Astrocyte (in vitro differentiated cells and primary cell): ENCODE results near the gene VPS8. TPM values are rescaled to one million over a fixed set of nuclear protein-coding genes. Genes with fewer than 3 reads are reported as not detected.

Experiments used
- DNase-seq: peaks from one replicate; pipeline ENCODE4 v3.0.0-alpha.2; 2010; ENCODE audit warnings: low read depth
- FAIRE-seq: peaks from 2 replicates; lab custom pipeline; 2011; peaks lifted over from hg19 to GRCh38; lab: Jason Lieb, UNC
- H2AFZ ChIP-seq: 2 replicates; pipeline ENCODE4 v1.6.0; 2012; ENCODE audit warnings: low read depth, low read length, inconsistent platforms
- H3K27ac ChIP-seq: 2 replicates; pipeline ENCODE4 v1.5.1; 2011; ENCODE audit warnings: low read depth, low read length, inconsistent platforms
- H3K27me3 ChIP-seq: 2 replicates; pipeline ENCODE4 v1.6.0; 2011; ENCODE audit warnings: low read length, inconsistent platforms; ENCODE audit not compliant: insufficient read depth
- H3K36me3 ChIP-seq: 2 replicates; pipeline ENCODE4 v1.5.1; 2011; ENCODE audit warnings: low read length, inconsistent platforms; ENCODE audit not compliant: insufficient read depth
- H3K4me1 ChIP-seq: 2 replicates; pipeline ENCODE4 v1.5.1; 2011; ENCODE audit warnings: low read length, inconsistent platforms; ENCODE audit not compliant: insufficient read depth
- H3K4me2 ChIP-seq: 2 replicates; pipeline ENCODE4 v1.6.0; 2012; ENCODE audit warnings: low read length, inconsistent platforms
- H3K4me3 ChIP-seq: 2 replicates; pipeline ENCODE4 v1.5.1; 2011; ENCODE audit warnings: low read depth, mild to moderate bottlenecking, low read length, inconsistent platforms; ENCODE audit not compliant: insufficient read depth
- H3K79me2 ChIP-seq: 2 replicates; pipeline ENCODE4 v1.6.0; 2012; ENCODE audit warnings: mild to moderate bottlenecking, low read length, inconsistent platforms; ENCODE audit not compliant: insufficient read depth
- H3K9ac ChIP-seq: 2 replicates; pipeline ENCODE4 v1.6.0; 2012; ENCODE audit warnings: mild to moderate bottlenecking, low read length, inconsistent platforms
- H3K9me3 ChIP-seq: 2 replicates; pipeline ENCODE4 v1.5.1; 2012; ENCODE audit warnings: low read depth, mild to moderate bottlenecking, low read length, inconsistent platforms; ENCODE audit not compliant: insufficient read depth
- H4K20me1 ChIP-seq: 2 replicates; pipeline ENCODE4 v1.6.0; 2012; ENCODE audit warnings: low read length, inconsistent platforms; ENCODE audit not compliant: insufficient read depth
- H3K27ac Mint-ChIP-seq: one replicate; pipeline ENCODE4 v1.8.0; 2021; ENCODE audit warnings: mild to moderate bottlenecking, mixed read lengths; ENCODE audit not compliant: unreplicated experiment
- H3K27me3 Mint-ChIP-seq: one replicate; pipeline ENCODE4 v1.8.0; 2021; ENCODE audit warnings: low read depth, mixed read lengths; ENCODE audit not compliant: unreplicated experiment
- H3K36me3 Mint-ChIP-seq: one replicate; pipeline ENCODE4 v1.8.0; 2021; ENCODE audit warnings: low read depth, mixed read lengths; ENCODE audit not compliant: unreplicated experiment
- H3K4me1 Mint-ChIP-seq: one replicate; pipeline ENCODE4 v1.8.0; 2021; ENCODE audit warnings: low read depth, mixed read lengths; ENCODE audit not compliant: unreplicated experiment
- H3K4me3 Mint-ChIP-seq: one replicate; pipeline ENCODE4 v1.8.0; 2021; ENCODE audit warnings: mild to moderate bottlenecking, moderate library complexity, mixed read lengths; ENCODE audit not compliant: unreplicated experiment
- H3K9me3 Mint-ChIP-seq: one replicate; pipeline ENCODE4 v1.8.0; 2021; ENCODE audit warnings: mild to moderate bottlenecking, mixed read lengths; ENCODE audit not compliant: unreplicated experiment
- CTCF ChIP-seq: IDR thresholded peaks from 2 replicates; pipeline ENCODE4 v1.5.1; 2011; ENCODE audit warnings: low read depth, mild to moderate bottlenecking, inconsistent platforms, low read length, moderate library complexity; ENCODE audit not compliant: insufficient read depth
- EZH2 ChIP-seq: IDR thresholded peaks from 2 replicates; pipeline ENCODE4 v1.6.1; 2012; ENCODE audit warnings: mild to moderate bottlenecking, low read length, inconsistent platforms; ENCODE audit not compliant: insufficient read depth
- total RNA-seq: library from RNA; stranded (reverse); gene quantifications from 2 replicates; pipeline ENCODE4 v1.2.1, GENCODE V29; 2021

The VPS8 gene
- total RNA-seq, 1 donor from 2014 or later = 40.7 TPM

- no peaks in the 10 kb centered on the region for H3K27me3 Mint-ChIP-seq
- no peaks in the 10 kb centered on the region for H4K20me1 ChIP-seq
- no peak for FAIRE-seq
These were observed 234.6 kb downstream of the VPS8 start for GRCh38 chr3:185046603-185047002.

GRCh38 chr3:185049710-185050109, 237.7 kb downstream of the VPS8 start:
- FAIRE-seq = no peak
- Histone ChIP-seq H3K9ac (no peak overlapping the region), H4K20me1 (no peaks in the 10 kb centered on the region), H3K36me3 (peaks cover 4% of the 10 kb centered on the region), H3K27ac (no peak overlapping the region), H3K4me1 (no peaks in the 10 kb centered on the region), H2AFZ (no peak overlapping the region), H3K4me3 (no peak overlapping the region), H3K4me2 (no peak overlapping the region), H3K79me2 (no peaks in the 10 kb centered on the region), H3K9me3 (no peaks in the 10 kb centered on the region), H3K27me3 (no peaks in the 10 kb centered on the region)
- Mint-ChIP-seq H3K4me1 (peaks cover 3% of the 10 kb centered on the region), H3K4me3 (no peak overlapping the region), H3K27me3 (no peaks in the 10 kb centered on the region), H3K36me3 (peaks cover 50% of the 10 kb centered on the region), H3K27ac (no peak overlapping the region), H3K9me3 (no peaks in the 10 kb centered on the region)
- DNase-seq = no peak
- TF ChIP-seq EZH2 = no peak
- TF ChIP-seq CTCF = no peak

More at GRCh38 chr3:185046603-185047002, 234.6 kb downstream of the VPS8 start:
- Mint-ChIP-seq H3K27ac (no peak overlapping the region), H3K4me3 (no peak overlapping the region), H3K4me1 (peaks cover 3% of the 10 kb centered on the region), H3K9me3 (no peaks in the 10 kb centered on the region), H3K36me3 (peaks cover 35% of the 10 kb centered on the region)
- Histone ChIP-seq H2AFZ (no peak overlapping the region), H3K36me3 (no peaks in the 10 kb centered on the region), H3K27ac (no peak overlapping the region), H3K4me3 (no peak overlapping the region), H3K9me3 (no peaks in the 10 kb centered on the region), H3K79me2 (no peaks in the 10 kb centered on the region), H3K4me2 (no peak overlapping the region), H3K9ac (no peak overlapping the region), H3K27me3 (no peaks in the 10 kb centered on the region), H3K4me1 (peaks cover 5% of the 10 kb centered on the region)
- no peak for DNase-seq
- TF ChIP-seq EZH2 (no peak), CTCF (no peak)

GRCh38 chr3:185051801-185052200, 239.8 kb downstream of the VPS8 start:
- Histone ChIP-seq H3K36me3 (peaks cover 4% of the 10 kb centered on the region), H3K4me3 (no peak overlapping the region), H3K27me3 (no peaks in the 10 kb centered on the region), H3K9me3 (no peaks in the 10 kb centered on the region), H3K27ac (no peak overlapping the region), H2AFZ (no peak overlapping the region), H3K4me2 (no peak overlapping the region), H3K4me1 (no peaks in the 10 kb centered on the region), H3K79me2 (no peaks in the 10 kb centered on the region), H4K20me1 (no peaks in the 10 kb centered on the region), H3K9ac (no peak overlapping the region)
- Mint-ChIP-seq H3K4me3 (no peak overlapping the region), H3K27ac (no peak overlapping the region), H3K9me3 (peaks cover 7% of the 10 kb centered on the region), H3K4me1 (no peaks in the 10 kb centered on the region), H3K36me3 (peaks cover 53% of the 10 kb centered on the region), H3K27me3 (no peaks in the 10 kb centered on the region)
- FAIRE-seq = no peak
- DNase-seq = no peak
- no peak for TF ChIP-seq CTCF
- no peak for TF ChIP-seq EZH2
